ENCODE results near the gene CAMTA1. TPM values are rescaled to one million over a fixed set of nuclear protein-coding genes. Genes with fewer than 3 reads are reported as not detected.

The CAMTA1 gene
- total and polyA plus RNA-seq, 12 donors, result 123 to 265 (median 142) TPM

GRCh38 chr1:7049913-7050625 is 264.8 kb downstream of the CAMTA1 start:
- TF ChIP-seq CTCF (IDR thresholded peaks at IDR 0.05), result no peak
- intact Hi-C loops (cut with DNase I), result loop anchor here in 8 of 10 donors (10.0 kb wide), 3 partner anchors 155 to 595 kb away; no protein-coding TSS in a partner anchor
- H3K27ac ChIP-seq, result no peak overlapping the region
- WGBS, 2 donors, result 75 to 77% methylated on average over 25 of the region's 25 CpGs
- H3K36me3 ChIP-seq, result no peaks in the 10 kb centered on the region
- H3K27me3 ChIP-seq, result peaks cover 0 to 17% (median 6%) of the 10 kb centered on the region in 7 donors
- H3K4me3 ChIP-seq, result no peak overlapping the region
- peaks cover 0 to 9% (median 0%) of the 10 kb centered on the region in 11 donors for H3K9me3 ChIP-seq
- no peaks in the 10 kb centered on the region for H3K4me1 ChIP-seq
- DNase-seq (no peak), ATAC-seq (no peak)

GRCh38 chr1:7050751-7051665 is 265.8 kb downstream of the CAMTA1 start:
- intact Hi-C loops (cut with DNase I), result loop anchor here in 1 of 10 donors (10.0 kb wide), 1 partner anchor 326 kb away; no protein-coding TSS in a partner anchor
- no peaks in the 10 kb centered on the region for H3K36me3 ChIP-seq
- H3K27me3 ChIP-seq, result peaks cover 0 to 17% (median 6%) of the 10 kb centered on the region in 7 donors
- no peak overlapping the region for H3K27ac ChIP-seq
- no peak for TF ChIP-seq CTCF (IDR thresholded peaks at IDR 0.05)
- ATAC-seq (no peak), DNase-seq (no peak)
- peaks cover 0 to 9% (median 0%) of the 10 kb centered on the region in 11 donors for H3K9me3 ChIP-seq
- H3K4me3 ChIP-seq, result no peak overlapping the region
- H3K4me1 ChIP-seq, result no peaks in the 10 kb centered on the region
- 73 to 77% methylated on average over 32 of the region's 32 CpGs for WGBS, 2 donors

- Histone ChIP-seq H3K27me3 (peaks cover 0 to 17% (median 6%) of the 10 kb centered on the region in 7 donors), H3K27ac (no peak overlapping the region), H3K4me3 (no peak overlapping the region), H3K9me3 (peaks cover 0 to 5% (median 0%) of the 10 kb centered on the region in 11 donors), H3K36me3 (no peaks in the 10 kb centered on the region), H3K4me1 (no peaks in the 10 kb centered on the region)
- no peak for ATAC-seq
- intact Hi-C loops (cut with DNase I), result loop anchor here in 1 of 10 donors (10.0 kb wide), 1 partner anchor 328 kb away; no protein-coding TSS in a partner anchor
- WGBS, 2 donors, result 63% methylated on average over 13 of the region's 13 CpGs
- DNase-seq, result no peak
- TF ChIP-seq CTCF (IDR thresholded peaks at IDR 0.05), result no peak
These were observed 267.4 kb downstream of the CAMTA1 start for GRCh38 chr1:7052701-7053100.

GRCh38 chr1:7060745-7061144 is 275.5 kb downstream of the CAMTA1 start:
- no peak overlapping the region for H3K27ac ChIP-seq
- H3K9me3 ChIP-seq, result no peaks in the 10 kb centered on the region
- no peak overlapping the region for H3K4me3 ChIP-seq
- H3K36me3 ChIP-seq, result no peaks in the 10 kb centered on the region
- ATAC-seq (no peak), DNase-seq (no peak)
- TF ChIP-seq CTCF (IDR thresholded peaks at IDR 0.05), result no peak
- intact Hi-C loops (cut with DNase I), result loop anchor here in 2 of 10 donors (5.0 to 10.0 kb wide), 2 partner anchors 166 to 437 kb away; no protein-coding TSS in a partner anchor
- 76 to 80% methylated on average over 12 of the region's 12 CpGs for WGBS, 2 donors
- H3K4me1 ChIP-seq, result no peaks in the 10 kb centered on the region
- peaks cover 0 to 6% (median 0%) of the 10 kb centered on the region in 7 donors for H3K27me3 ChIP-seq
